HEK293 (cell line): ENCODE results near the gene BCL11A.

Source experiments
- BCL11B ChIP-seq: fragments of 450-650 bp; formaldehyde crosslinking; IDR thresholded peaks from 2 replicates; pipeline ENCODE4 v1.5.1; 2016; ENCODE audit warnings: low read depth, missing biosample characterization, missing genetic modification characterization
- CTCF ChIP-seq: fragments of 450-650 bp; formaldehyde crosslinking; IDR thresholded peaks from 2 replicates; pipeline ENCODE4 v1.5.1; 2016; ENCODE audit warnings: missing biosample characterization, missing genetic modification characterization
- GLI4 ChIP-seq: fragments of 450-650 bp; formaldehyde crosslinking; IDR thresholded peaks from 2 replicates; pipeline ENCODE4 v1.5.1; 2016; ENCODE audit warnings: missing biosample characterization, missing genetic modification characterization
- SCRT1 ChIP-seq: fragments of 450-650 bp; formaldehyde crosslinking; IDR thresholded peaks from 2 replicates; pipeline ENCODE4 v1.5.1; 2016; ENCODE audit warnings: missing biosample characterization, missing genetic modification characterization, borderline replicate concordance
- SP7 ChIP-seq: fragments of 450-650 bp; formaldehyde crosslinking; IDR thresholded peaks from 2 replicates; pipeline ENCODE4 v1.5.1; 2016; ENCODE audit warnings: missing biosample characterization, missing genetic modification characterization
- ZBTB44 ChIP-seq: fragments of 450-650 bp; IDR thresholded peaks from 2 replicates; pipeline ENCODE4 v1.5.1; 2018; ENCODE audit warnings: missing biosample characterization, mild to moderate bottlenecking, missing genetic modification characterization
- ZBTB49 ChIP-seq: fragments of 450-650 bp; formaldehyde crosslinking; IDR thresholded peaks from 2 replicates; pipeline ENCODE4 v1.5.1; 2016; ENCODE audit warnings: missing biosample characterization, missing genetic modification characterization, low read depth
- ZFP69B ChIP-seq: fragments of 450-650 bp; formaldehyde crosslinking; IDR thresholded peaks from 2 replicates; pipeline ENCODE4 v1.5.1; 2016; ENCODE audit warnings: missing biosample characterization, missing genetic modification characterization
- ZNF24 ChIP-seq: fragments of 450-650 bp; formaldehyde crosslinking; IDR thresholded peaks from 2 replicates; pipeline ENCODE4 v1.5.1; 2016; ENCODE audit warnings: missing biosample characterization, missing genetic modification characterization
- ZNF350 ChIP-seq: fragments of 450-650 bp; formaldehyde crosslinking; IDR thresholded peaks from 2 replicates; pipeline ENCODE4 v1.5.0; 2017; ENCODE audit warnings: missing biosample characterization, mild to moderate bottlenecking, missing genetic modification characterization
- ZNF555 ChIP-seq: fragments of 450-650 bp; formaldehyde crosslinking; conservative IDR thresholded peaks from 2 replicates; pipeline ENCODE4 v1.5.1; 2017; ENCODE audit warnings: missing biosample characterization, mild to moderate bottlenecking, missing genetic modification characterization, inconsistent platforms
- ZNF561 ChIP-seq: fragments of 450-650 bp; IDR thresholded peaks from 2 replicates; pipeline ENCODE4 v1.5.1; 2018; ENCODE audit warnings: missing biosample characterization, missing genetic modification characterization, borderline replicate concordance

GRCh38 chr2:60513191-60513590, 40.3 kb downstream of the BCL11A start:
- no peak for TF ChIP-seq ZNF555
- no peak for TF ChIP-seq ZNF350 (tag by site-specific recombination)
- no peak for TF ChIP-seq SCRT1
- no peak for TF ChIP-seq CTCF
- no peak for TF ChIP-seq ZNF561 (tag by site-specific recombination)
- TF ChIP-seq ZBTB49 = no peak
- TF ChIP-seq ZBTB44 (tag by site-specific recombination) = no peak
- no peak for TF ChIP-seq ZFP69B
- no peak for TF ChIP-seq ZNF24
- no peak for TF ChIP-seq GLI4
- no peak for TF ChIP-seq SP7 (tag by site-specific recombination)
- no peak for TF ChIP-seq BCL11B (tag by site-specific recombination)
